ACC112 (cell line): ENCODE measurements around the gene OR4F29.
"Not testable (repeated sequence)": the region's sequence is repeated elsewhere in the genome, so short reads cannot be mapped to it uniquely, and the experiment has no call there.

Experiments
- H2AFZ ChIP-seq: fragments of 200-600 bp; sonication (generic); one replicate; pipeline ENCODE4 v1.6.0; 2017; ENCODE audit warnings: antibody characterized with exemption, low read length; ENCODE audit not compliant: unreplicated experiment
- H3K27ac ChIP-seq: fragments of 200-600 bp; sonication (generic); 2 replicates; pipeline ENCODE4 v1.5.1; 2014; ENCODE audit warnings: low read depth, mild to moderate bottlenecking, antibody characterized with exemption, low read length, moderate library complexity
- H3K27me3 ChIP-seq: fragments of 200-600 bp; sonication (generic); 2 replicates; pipeline ENCODE4 v1.6.1; 2014; ENCODE audit warnings: mild to moderate bottlenecking, antibody characterized with exemption, low read length, moderate library complexity, mixed read lengths; ENCODE audit not compliant: insufficient read depth
- H3K36me3 ChIP-seq: fragments of 200-600 bp; sonication (generic); 2 replicates; pipeline ENCODE4 v1.6.1; 2016; ENCODE audit warnings: mild to moderate bottlenecking, antibody characterized with exemption, low read length, moderate library complexity, mixed read lengths; ENCODE audit not compliant: insufficient read depth
- H3K4me1 ChIP-seq: fragments of 200-600 bp; sonication (generic); one replicate; pipeline ENCODE4 v1.6.1; 2016; ENCODE audit warnings: low read length, mixed read lengths; ENCODE audit not compliant: insufficient read depth, unreplicated experiment, control insufficient read depth
- H3K4me3 ChIP-seq: fragments of 200-600 bp; sonication (generic); 2 replicates; pipeline ENCODE4 v1.5.1; 2014; ENCODE audit warnings: mild to moderate bottlenecking, low read depth, low read length
- H3K79me2 ChIP-seq: fragments of 200-600 bp; sonication (generic); one replicate; pipeline ENCODE4 v1.6.0; 2016; ENCODE audit warnings: low read length; ENCODE audit not compliant: control insufficient read depth, unreplicated experiment, insufficient read depth

OR4F29 gene

GRCh38 chr1:451578-451977, at the start of gene OR4F29:
Gene OR4F29, minus strand, starts transcription at chr1:451678. Its CDS starts 0 bp downstream, at chr1:451678.
- not testable (repeated sequence) for H3K4me3 ChIP-seq, H3K79me2 ChIP-seq, H3K36me3 ChIP-seq, H3K4me1 ChIP-seq, H3K27ac ChIP-seq, H2AFZ ChIP-seq, H3K27me3 ChIP-seq
